GF-D8 (cell line): ENCODE results near the gene PSMD13.
"Not testable (repeated sequence)": the region's sequence is repeated elsewhere in the genome, so short reads cannot be mapped to it uniquely, and the experiment has no call there.

Experiments
- DNase-seq: peaks from one replicate; lab custom pipeline; 2025; lab: John Stamatoyannopoulos, UW

The PSMD13 gene

DNA sequence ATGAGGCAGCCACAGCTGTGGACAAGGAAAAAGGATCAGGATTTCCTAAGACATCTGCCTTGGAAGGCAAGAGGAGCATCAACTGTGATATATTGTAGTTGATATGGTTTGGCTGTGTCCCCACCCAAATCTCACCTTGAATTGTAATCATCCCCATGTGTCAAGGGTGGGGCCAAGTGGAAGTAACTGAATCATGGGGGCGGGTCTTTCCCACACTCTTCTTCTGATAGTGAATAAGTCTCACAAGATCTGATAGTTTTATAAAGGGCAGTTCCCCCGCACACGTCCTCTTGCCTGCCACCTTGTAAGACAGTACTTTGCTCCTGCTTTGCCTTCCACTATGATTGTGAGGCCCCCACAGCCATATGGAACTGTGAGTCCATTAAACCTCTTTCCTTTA, 19.1 kb upstream of the PSMD13 start:
- no peak for DNase-seq

DNA sequence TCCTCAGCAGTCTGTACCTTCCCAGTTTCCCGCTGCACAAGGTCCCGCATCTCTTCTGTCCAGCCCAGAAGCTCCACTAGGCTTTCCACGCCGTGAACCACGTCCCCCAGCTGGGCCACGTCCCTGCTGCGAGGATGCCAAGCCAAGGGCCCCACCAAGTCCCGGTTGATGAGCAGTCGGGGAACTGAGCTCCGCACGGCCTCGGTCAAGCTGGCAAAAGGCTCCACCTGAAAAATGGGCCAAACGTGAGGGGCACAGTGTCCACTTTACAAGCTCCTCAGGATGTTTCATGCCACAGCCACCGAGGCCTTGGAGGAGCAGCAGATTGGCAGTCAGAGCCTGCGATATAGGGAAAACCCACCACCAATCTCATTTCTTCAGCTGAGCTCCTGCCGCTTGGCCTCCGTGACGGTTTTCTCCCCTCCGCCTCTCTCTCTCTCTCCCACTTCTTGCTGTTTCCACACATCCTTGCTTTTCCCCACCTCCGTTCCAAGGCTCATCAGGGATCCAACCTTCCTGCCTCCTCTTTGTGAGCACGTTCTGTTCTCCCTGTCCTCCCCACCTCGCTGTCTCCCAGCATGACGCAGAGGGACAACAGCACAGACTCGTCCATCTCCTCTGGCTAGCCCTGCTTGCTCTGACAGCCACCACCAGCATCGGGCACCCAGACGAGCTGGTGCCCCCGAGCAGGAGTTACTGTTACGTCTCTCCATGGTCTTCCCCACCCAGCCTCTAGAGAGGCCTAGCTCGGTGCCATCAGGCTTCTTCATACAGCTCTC, 17.8 kb upstream of the PSMD13 start:
- DNase-seq = no peak

DNA sequence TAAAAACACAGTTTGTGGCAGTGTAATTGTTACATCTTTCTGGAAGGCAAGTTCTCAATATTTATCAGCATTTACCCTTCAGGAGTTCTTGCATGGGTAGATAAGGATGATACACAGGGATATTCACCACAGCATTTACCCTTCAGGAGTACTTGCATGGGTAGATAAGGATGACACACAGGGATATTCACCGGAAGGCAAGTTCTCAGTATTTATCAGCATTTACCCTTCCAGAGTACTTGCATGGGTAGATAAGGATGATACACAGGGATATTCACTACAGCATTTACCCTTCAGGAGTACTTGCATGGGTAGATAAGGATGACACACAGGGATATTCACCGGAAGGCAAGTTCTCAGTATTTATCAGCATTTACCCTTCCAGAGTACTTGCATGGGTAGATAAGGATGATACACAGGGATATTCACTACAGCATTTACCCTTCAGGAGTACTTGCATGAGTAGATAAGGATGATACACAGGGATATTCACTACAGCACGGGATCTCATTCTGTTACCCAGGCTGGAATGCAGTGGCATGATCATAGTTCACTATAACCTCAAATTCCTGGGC, 16.0 kb upstream of the PSMD13 start:
- DNase-seq = not testable (repeated sequence)

DNA sequence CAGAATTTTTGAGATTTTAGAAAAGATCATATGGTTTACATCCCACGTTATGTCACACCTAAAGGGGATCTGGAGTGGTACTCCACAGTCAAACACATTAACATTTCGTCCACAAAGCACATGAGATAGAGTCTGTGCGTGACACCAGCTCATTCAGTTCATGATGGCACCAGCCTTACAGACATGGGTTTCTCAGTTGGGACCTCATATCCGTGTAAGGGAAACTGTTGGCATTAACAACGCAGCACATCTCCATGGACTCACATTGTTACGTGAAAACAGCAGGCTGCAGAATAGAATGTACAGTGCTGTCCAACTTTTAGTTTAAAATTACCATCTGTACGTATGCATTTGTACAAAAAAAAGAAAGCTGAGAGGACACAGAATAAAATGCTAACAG, 15.2 kb upstream of the PSMD13 start:
- no peak for DNase-seq

GRCh38 chr11:221998-222789, 14.6 kb upstream of the PSMD13 start:
- no peak for DNase-seq

GRCh38 chr11:223026-223789, 13.6 kb upstream of the PSMD13 start:
- no peak for DNase-seq

- no peak for DNase-seq
Measured at GRCh38 chr11:223884-224283, 12.9 kb upstream of the PSMD13 start.

DNA sequence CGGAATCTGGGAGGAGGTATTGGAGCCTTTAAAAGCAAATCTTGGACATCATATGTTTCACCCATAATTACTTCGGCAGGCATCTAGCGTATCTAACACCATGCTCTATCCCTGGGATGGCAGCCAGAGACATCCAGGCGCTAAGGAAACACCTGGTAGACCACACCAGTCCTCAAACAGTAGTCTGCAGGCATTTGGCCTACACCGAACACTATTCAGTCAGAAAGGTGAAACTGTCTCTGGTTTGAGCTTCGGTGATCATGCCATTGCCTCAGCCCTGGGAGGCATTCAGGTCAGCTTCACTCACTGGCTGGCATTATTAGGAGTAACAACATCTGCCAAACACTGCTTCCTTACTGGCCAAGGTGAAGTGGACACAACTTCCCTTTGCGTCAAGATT, 12.4 kb upstream of the PSMD13 start:
- DNase-seq = no peak

GRCh38 chr11:225734-226453, 10.9 kb upstream of the PSMD13 start:
- peak; percentile 74 for DNase-seq

DNA sequence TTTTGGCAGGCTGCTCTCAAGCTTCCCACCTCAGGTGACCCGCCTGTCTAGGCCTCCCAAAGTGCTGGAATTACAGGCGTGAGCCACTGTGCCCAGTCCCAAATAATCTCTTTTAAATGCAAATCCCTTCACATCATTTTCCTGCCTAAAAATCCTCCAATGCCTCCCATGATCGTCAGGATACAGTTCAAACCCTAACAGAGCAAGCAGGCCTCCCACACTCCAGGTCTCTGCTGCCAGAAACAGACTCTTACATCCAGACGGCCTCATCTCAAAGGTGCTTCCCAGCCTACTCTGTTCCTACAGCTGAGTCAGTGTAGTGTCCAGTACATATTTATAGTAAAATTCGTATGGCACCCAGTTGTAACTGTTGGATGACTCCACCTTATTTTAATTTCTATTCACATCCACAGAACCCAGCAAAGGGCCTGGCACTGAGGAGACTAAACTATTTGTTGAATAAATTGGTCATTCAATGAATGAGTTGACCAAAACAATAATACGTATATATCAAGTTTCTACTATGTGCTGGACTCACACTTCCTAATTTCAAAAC, 8.9 kb upstream of the PSMD13 start:
- DNase-seq = no peak

- no peak for DNase-seq
Measured at GRCh38 chr11:230431-230830, 6.3 kb upstream of the PSMD13 start.

DNA sequence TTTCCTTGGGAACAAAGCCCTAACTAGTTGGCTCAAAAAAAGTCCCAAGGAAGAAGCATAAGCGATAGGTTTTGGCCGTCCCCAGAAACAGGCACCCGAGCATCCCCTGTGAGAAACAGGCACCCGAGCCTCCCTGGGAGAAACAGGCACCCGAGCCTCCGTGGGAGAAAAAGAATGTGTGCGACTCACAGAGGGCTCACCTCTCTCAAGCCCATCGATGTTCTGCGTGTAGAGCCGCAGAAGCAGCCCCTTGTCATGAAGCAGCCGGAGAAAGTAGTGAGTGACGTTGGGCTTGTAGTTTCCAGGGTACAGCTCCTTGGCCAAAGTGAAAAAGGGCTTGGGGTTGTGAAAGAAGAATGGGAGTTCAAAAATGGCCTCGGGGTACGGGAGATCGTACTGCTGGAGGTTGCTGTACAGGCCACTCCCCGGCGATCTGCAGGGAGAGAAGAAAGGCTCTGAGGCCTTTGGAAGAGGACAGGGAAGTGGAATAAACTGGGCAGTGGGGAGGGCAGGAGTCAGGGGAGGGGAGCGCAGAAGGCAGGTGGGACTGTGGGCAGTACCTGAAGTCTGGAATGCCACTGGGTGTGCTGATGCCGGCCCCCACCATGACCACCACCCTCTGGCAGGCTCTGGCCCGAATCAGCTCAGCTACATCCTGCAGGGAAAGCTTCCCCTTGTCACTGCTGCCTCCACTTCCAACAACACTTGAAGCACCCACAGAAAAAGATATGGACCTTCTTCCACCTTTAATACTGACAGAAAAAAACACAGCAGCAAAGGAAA, 3.8 kb upstream of the PSMD13 start:
- DNase-seq = no peak

DNA sequence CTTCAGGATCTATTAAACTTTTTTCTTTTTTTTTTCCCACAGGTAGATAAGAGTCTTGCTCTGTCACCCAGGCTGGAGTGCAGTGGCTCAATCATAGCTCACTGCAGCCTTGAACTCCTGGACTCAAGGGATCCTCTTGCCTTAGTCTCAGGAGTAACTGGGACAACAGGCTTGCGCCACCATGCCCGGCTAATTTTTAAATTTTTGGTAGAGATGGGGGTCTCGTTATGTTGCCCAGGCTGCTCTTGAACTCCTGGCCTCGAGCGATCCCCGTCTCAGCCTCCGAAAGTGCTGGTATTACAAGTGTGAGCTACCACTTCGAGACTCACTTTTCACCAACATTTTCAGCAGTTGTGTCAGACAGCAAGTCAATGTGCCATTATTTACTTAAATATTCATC, 1.6 kb upstream of the PSMD13 start:
- DNase-seq = no peak

DNA sequence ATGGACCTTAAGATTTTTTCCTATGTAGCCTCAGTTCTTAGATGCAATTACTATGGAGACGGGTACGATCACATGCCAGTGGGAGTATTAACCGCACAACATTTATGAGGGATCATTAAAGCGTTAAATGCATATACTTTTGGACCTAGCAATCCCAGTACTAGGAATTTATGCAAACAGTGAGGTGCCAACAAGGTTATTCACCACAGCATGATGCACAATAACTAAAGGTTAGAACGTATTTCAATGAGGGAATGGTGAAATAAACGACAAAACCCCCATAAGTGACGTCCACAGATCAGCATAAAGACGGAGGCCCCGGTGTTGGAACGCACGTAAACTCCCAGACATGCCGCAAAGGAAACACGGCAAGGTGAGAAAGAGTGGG, 1.2 kb upstream of the PSMD13 start:
- DNase-seq = no peak

- DNase-seq = peak; percentile 35
Measured at GRCh38 chr11:235997-236773, 591 bp upstream of the PSMD13 start, which contains the start of gene SIRT3. SIRT3 (minus strand) TSS chr11:236342; CDS start chr11:236328, 14 bp downstream.

- not testable (repeated sequence) for DNase-seq
Measured at GRCh38 chr11:238346-238745, 1.6 kb downstream of the PSMD13 start.

DNA sequence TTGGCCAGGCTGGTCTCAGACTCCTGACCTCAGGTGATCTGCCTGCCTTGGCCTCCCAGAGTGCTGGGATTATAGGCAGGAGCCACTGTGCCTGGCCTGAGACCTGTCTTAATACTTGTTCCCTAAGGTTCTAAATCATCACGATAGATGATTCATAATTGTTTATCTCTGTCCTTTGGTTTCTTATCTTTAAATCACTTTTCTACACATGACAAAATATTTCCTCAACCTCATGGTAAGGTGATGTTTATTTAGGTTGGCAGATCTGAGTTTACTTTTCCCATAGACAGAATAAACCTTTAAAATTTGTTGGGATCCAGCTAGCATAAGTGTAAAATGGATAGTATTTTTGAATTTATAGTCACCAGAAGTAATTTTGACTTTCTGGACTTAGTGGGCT, 3.5 kb downstream of the PSMD13 start:
- no peak for DNase-seq

DNA sequence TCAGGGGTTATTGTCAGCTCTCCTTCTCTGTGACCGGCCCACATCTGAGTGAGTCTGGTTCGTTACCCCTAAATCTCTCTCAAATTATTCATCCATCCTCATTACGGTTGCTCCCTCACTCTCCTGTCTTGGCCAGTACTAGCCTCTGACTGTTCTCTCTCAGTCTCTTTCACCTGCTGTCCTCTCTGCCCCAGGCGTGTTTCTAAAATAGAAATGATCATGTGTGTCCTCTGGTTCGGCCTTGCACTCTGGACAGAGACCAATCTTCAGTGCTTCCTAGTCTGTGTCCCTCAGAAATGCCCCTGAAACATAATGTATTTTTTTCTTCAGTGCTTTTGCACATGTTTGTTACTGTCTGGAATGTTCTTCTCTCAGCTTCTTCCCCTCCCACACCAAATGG, 4.9 kb downstream of the PSMD13 start:
- no peak for DNase-seq

- no peak for DNase-seq
Measured at GRCh38 chr11:244376-244775, 7.6 kb downstream of the PSMD13 start.

GRCh38 chr11:249062-249461, 12.3 kb downstream of the PSMD13 start:
- no peak for DNase-seq
